ENCODE data around the gene RHOG. TPM values are rescaled to one million over a fixed set of nuclear protein-coding genes. Genes with fewer than 3 reads are reported as not detected.

Gene RHOG
- total and polyA plus RNA-seq, 4 donors = 5.8 to 31.1 (median 19.5) TPM

GRCh38 chr11:3836903-3837302 is 3.9 kb downstream of the RHOG start:
- Histone ChIP-seq H3K9me3 (ENCODE audit: control insufficient read depth, insufficient read depth, low read length) (no peaks in the 10 kb centered on the region), H3K4me3 (ENCODE audit: low read depth, low read length) (no peak overlapping the region), H3K4me1 (ENCODE audit: control insufficient read depth, insufficient read depth, low read length) (peaks cover 14% of the 10 kb centered on the region), H3K27ac (ENCODE audit: low read depth, low read length) (no peak overlapping the region), H3K27me3 (ENCODE audit: control insufficient read depth, insufficient read depth, low read length) (no peaks in the 10 kb centered on the region), H3K36me3 (ENCODE audit: control insufficient read depth, insufficient read depth, low read length) (peaks cover 7% of the 10 kb centered on the region)
- DNase-seq (ENCODE audit: low read depth in 4 of 6, low spot score in 6 of 6) = no peak
- WGBS (ENCODE audit: insufficient coverage) = 100% methylated on average over 4 of the region's 5 CpGs

GRCh38 chr11:3835751-3836150 is 5.0 kb downstream of the RHOG start:
- Histone ChIP-seq H3K27ac (ENCODE audit: low read depth, low read length) (no peak overlapping the region), H3K36me3 (ENCODE audit: control insufficient read depth, insufficient read depth, low read length) (peaks cover 7% of the 10 kb centered on the region), H3K27me3 (ENCODE audit: control insufficient read depth, insufficient read depth, low read length) (no peaks in the 10 kb centered on the region), H3K4me1 (ENCODE audit: control insufficient read depth, insufficient read depth, low read length) (peaks cover 13% of the 10 kb centered on the region), H3K9me3 (ENCODE audit: control insufficient read depth, insufficient read depth, low read length) (no peaks in the 10 kb centered on the region), H3K4me3 (ENCODE audit: low read depth, low read length) (no peak overlapping the region)
- 77% methylated on average over 4 of the region's 4 CpGs for WGBS (ENCODE audit: insufficient coverage)
- no peak for DNase-seq (ENCODE audit: low read depth in 4 of 6, low spot score in 6 of 6)

DNA sequence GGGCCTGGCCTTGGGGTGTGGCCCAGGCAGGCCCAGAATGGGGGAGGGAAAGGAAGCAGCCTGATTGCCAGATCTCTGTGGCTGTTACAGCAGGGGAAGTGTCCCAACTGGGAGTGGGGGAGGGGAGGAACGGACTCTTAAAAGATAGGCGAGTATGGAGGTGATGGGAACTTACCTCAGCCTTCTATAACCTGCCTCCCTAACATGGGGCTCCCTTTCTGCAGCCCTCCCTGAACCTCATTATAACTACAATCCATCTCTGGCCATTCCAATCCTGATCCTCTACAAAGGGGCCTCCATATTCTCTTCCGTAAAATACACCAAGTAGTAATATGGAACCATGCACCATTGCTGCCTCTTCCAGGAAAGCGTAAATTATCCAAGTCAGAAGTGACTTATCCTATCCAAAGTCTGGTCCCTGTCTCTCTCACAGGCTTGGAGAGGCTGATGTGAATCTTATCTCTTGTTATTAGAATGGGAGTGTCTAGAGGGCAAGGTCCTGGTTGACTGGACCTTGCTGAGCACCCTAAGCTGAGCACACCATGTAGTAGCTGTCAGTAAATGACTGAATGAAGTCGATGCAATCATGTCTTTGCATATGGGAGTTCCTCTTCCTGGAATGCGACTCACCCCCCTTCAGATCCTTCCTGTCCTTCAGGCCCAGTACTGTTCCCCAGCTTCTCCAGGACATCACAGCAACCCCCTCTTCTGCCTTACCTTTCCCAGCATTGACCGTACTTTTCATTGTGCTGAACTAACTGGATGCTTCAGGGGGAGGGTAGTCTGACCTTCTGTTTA is 5.9 kb downstream of the RHOG start:
- H3K27ac ChIP-seq (ENCODE audit: low read depth, low read length) = no peak overlapping the region
- 89% methylated on average over 3 of the region's 7 CpGs for WGBS (ENCODE audit: insufficient coverage)
- H3K36me3 ChIP-seq (ENCODE audit: control insufficient read depth, insufficient read depth, low read length) = peaks cover 7% of the 10 kb centered on the region
- DNase-seq (ENCODE audit: low read depth in 4 of 6, low spot score in 6 of 6) = no peak
- no peaks in the 10 kb centered on the region for H3K27me3 ChIP-seq (ENCODE audit: control insufficient read depth, insufficient read depth, low read length)
- no peaks in the 10 kb centered on the region for H3K9me3 ChIP-seq (ENCODE audit: control insufficient read depth, insufficient read depth, low read length)
- no peak overlapping the region for H3K4me3 ChIP-seq (ENCODE audit: low read depth, low read length)
- H3K4me1 ChIP-seq (ENCODE audit: control insufficient read depth, insufficient read depth, low read length) = peaks cover 8% of the 10 kb centered on the region

DNA sequence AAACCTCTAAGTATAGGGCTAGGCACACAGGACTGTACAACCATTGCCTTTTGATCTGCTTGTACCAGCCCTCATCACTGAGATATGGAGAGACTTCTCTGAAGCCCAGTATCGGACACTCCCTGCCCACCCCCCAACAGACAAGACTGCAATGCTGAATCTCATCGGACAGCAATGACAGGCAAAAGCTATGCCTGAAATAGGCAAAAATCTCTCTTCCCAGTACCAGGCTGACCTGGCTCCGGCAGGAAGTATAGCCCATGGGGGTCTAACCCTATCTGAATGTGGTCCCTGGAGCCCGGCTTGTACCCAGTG is 6.5 kb downstream of the RHOG start:
- peaks cover 11% of the 10 kb centered on the region for H3K36me3 ChIP-seq (ENCODE audit: control insufficient read depth, insufficient read depth, low read length)
- no peak for DNase-seq (ENCODE audit: low read depth in 4 of 6, low spot score in 6 of 6)
- H3K4me3 ChIP-seq (ENCODE audit: low read depth, low read length) = no peak overlapping the region
- H3K9me3 ChIP-seq (ENCODE audit: control insufficient read depth, insufficient read depth, low read length) = no peaks in the 10 kb centered on the region
- peaks cover 3% of the 10 kb centered on the region for H3K4me1 ChIP-seq (ENCODE audit: control insufficient read depth, insufficient read depth, low read length)
- WGBS (ENCODE audit: insufficient coverage) = 84% methylated on average over 4 of the region's 4 CpGs
- no peaks in the 10 kb centered on the region for H3K27me3 ChIP-seq (ENCODE audit: control insufficient read depth, insufficient read depth, low read length)
- H3K27ac ChIP-seq (ENCODE audit: low read depth, low read length) = no peak overlapping the region

GRCh38 chr11:3833449-3833848 is 7.3 kb downstream of the RHOG start:
- Histone ChIP-seq H3K36me3 (ENCODE audit: control insufficient read depth, insufficient read depth, low read length) (peaks cover 11% of the 10 kb centered on the region), H3K4me1 (ENCODE audit: control insufficient read depth, insufficient read depth, low read length) (no peaks in the 10 kb centered on the region), H3K27ac (ENCODE audit: low read depth, low read length) (no peak overlapping the region), H3K27me3 (ENCODE audit: control insufficient read depth, insufficient read depth, low read length) (no peaks in the 10 kb centered on the region), H3K9me3 (ENCODE audit: control insufficient read depth, insufficient read depth, low read length) (no peaks in the 10 kb centered on the region), H3K4me3 (ENCODE audit: low read depth, low read length) (no peak overlapping the region)
- 100% methylated on average over 1 of the region's 2 CpGs for WGBS (ENCODE audit: insufficient coverage)
- no peak for DNase-seq (ENCODE audit: low read depth in 4 of 6, low spot score in 6 of 6)

DNA sequence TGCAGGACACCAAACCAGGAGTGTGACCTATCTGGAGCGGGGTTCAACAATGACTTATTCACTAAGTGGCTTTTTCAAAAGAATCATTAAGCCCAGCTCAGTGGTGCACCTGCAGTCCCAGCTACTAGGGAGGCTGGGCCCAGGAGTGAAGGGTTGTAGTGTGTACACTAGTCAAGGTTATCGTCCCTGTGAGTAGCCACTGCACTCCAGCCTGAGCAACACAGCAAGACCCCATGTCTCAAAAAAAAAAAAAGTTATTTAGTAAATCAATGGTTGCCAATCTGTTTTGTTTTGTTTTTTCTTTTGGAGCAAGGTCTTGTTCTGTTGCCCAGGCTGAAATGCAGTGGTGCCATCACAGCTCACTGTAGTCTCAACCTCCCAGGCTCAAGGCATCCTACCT is 7.9 kb downstream of the RHOG start:
- Histone ChIP-seq H3K4me3 (ENCODE audit: low read depth, low read length) (no peak overlapping the region), H3K27ac (ENCODE audit: low read depth, low read length) (no peak overlapping the region), H3K4me1 (ENCODE audit: control insufficient read depth, insufficient read depth, low read length) (peaks cover 1% of the 10 kb centered on the region), H3K9me3 (ENCODE audit: control insufficient read depth, insufficient read depth, low read length) (no peaks in the 10 kb centered on the region), H3K36me3 (ENCODE audit: control insufficient read depth, insufficient read depth, low read length) (peaks cover 14% of the 10 kb centered on the region), H3K27me3 (ENCODE audit: control insufficient read depth, insufficient read depth, low read length) (no peaks in the 10 kb centered on the region)
- 80% methylated on average over 1 of the region's 2 CpGs for WGBS (ENCODE audit: insufficient coverage)
- DNase-seq (ENCODE audit: low read depth in 4 of 6, low spot score in 6 of 6) = no peak

DNA sequence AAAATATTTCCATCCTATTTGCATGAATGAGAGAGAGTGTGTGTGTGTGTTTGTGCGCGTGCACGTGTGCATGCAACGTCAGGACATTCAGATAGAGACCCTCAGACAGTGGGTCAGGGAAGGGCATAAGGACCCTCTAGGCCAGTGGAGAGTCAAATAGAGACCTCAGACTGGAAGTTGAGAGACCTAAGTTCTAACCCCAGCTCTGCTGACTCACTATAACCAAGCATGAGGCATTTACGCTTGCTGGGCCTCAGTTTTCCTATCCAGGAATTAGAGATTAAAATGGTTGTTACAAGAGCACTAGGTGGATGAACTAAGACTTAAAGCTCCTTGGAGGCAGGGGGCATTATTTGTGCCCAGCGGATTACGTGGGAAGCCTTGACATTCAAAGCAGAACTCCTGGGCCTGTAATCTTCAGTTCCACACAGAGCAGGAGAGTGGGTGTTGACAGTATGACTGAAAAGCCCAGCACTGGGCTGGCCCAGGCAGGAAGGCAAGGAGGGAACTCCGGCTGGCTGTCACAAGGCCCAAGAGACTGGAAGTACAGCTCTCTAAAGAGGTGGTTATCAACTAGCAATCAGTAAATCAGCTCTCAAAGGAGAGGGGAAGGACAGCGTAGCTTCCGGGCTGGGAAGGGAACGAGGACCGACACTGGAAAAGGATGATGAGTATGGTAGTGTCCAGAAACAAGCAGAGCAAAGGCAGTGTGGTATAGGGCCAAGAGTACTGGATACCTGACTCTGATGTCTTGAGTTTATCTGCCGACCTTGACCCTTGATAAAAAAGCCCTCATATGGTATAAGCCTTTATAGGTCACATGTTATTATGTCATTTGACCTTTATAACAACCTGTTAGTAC is 9.2 kb downstream of the RHOG start:
- H3K9me3 ChIP-seq (ENCODE audit: control insufficient read depth, insufficient read depth, low read length) = no peaks in the 10 kb centered on the region
- 70% methylated on average over 8 of the region's 13 CpGs for WGBS (ENCODE audit: insufficient coverage)
- DNase-seq (ENCODE audit: low read depth in 4 of 6, low spot score in 6 of 6) = no peak
- H3K27me3 ChIP-seq (ENCODE audit: control insufficient read depth, insufficient read depth, low read length) = no peaks in the 10 kb centered on the region
- peaks cover 13% of the 10 kb centered on the region for H3K4me1 ChIP-seq (ENCODE audit: control insufficient read depth, insufficient read depth, low read length)
- H3K4me3 ChIP-seq (ENCODE audit: low read depth, low read length) = no peak overlapping the region
- H3K27ac ChIP-seq (ENCODE audit: low read depth, low read length) = no peak overlapping the region
- H3K36me3 ChIP-seq (ENCODE audit: control insufficient read depth, insufficient read depth, low read length) = peaks cover 22% of the 10 kb centered on the region

GRCh38 chr11:3830730-3831129 is 10.0 kb downstream of the RHOG start:
- Histone ChIP-seq H3K27ac (ENCODE audit: low read depth, low read length) (no peak overlapping the region), H3K27me3 (ENCODE audit: control insufficient read depth, insufficient read depth, low read length) (no peaks in the 10 kb centered on the region), H3K9me3 (ENCODE audit: control insufficient read depth, insufficient read depth, low read length) (no peaks in the 10 kb centered on the region), H3K4me1 (ENCODE audit: control insufficient read depth, insufficient read depth, low read length) (peaks cover 14% of the 10 kb centered on the region), H3K4me3 (ENCODE audit: low read depth, low read length) (no peak overlapping the region), H3K36me3 (ENCODE audit: control insufficient read depth, insufficient read depth, low read length) (peaks cover 23% of the 10 kb centered on the region)
- no peak for DNase-seq (ENCODE audit: low read depth in 4 of 6, low spot score in 6 of 6)
- no CpG with 5 or more reads among the region's 1 CpG for WGBS (ENCODE audit: insufficient coverage)

DNA sequence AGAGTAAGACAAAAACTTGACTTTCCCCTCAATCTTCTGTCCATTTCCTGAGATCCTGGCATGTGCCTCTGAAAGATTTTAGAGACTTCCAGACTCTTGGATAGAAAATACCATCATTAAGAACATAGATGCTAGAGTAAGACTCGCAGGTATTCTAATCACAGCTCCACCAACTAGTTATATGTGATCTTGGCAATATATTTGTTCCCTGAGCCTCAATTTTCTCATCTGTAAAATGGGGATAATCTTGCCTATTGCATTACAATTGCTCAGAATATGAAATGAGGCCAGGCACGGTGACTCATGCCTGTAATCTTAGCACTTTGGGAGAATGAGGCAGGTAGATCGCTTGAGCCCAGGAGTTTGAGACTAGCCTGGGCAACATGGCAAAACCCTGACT is 10.7 kb downstream of the RHOG start:
- no peak for DNase-seq (ENCODE audit: low read depth in 4 of 6, low spot score in 6 of 6)
- WGBS (ENCODE audit: insufficient coverage) = 100% methylated on average over 2 of the region's 3 CpGs
- Histone ChIP-seq H3K27ac (ENCODE audit: low read depth, low read length) (no peak overlapping the region), H3K4me3 (ENCODE audit: low read depth, low read length) (no peak overlapping the region), H3K27me3 (ENCODE audit: control insufficient read depth, insufficient read depth, low read length) (no peaks in the 10 kb centered on the region), H3K9me3 (ENCODE audit: control insufficient read depth, insufficient read depth, low read length) (no peaks in the 10 kb centered on the region), H3K4me1 (ENCODE audit: control insufficient read depth, insufficient read depth, low read length) (peaks cover 14% of the 10 kb centered on the region), H3K36me3 (ENCODE audit: control insufficient read depth, insufficient read depth, low read length) (peaks cover 28% of the 10 kb centered on the region)

Data from spinal cord (tissue), 10 donors.